ENCODE data around the gene WDR33.
"Not testable (repeated sequence)": the region's sequence is repeated elsewhere in the genome, so short reads cannot be mapped to it uniquely, and the experiment has no call there.

WDR33 gene

GRCh38 chr2:127768775-127769479 is 42.0 kb downstream of the WDR33 start:
- no peak for DNase-seq

- no peak for DNase-seq
Observed at GRCh38 chr2:127763776-127764175, 47.2 kb downstream of the WDR33 start.

GRCh38 chr2:127762846-127763245 is 48.1 kb downstream of the WDR33 start:
- DNase-seq = no peak

GRCh38 chr2:127762441-127762840 is 48.5 kb downstream of the WDR33 start:
- no peak for DNase-seq

- no peak for DNase-seq
Observed at GRCh38 chr2:127759931-127760330, 51.0 kb downstream of the WDR33 start.

- DNase-seq = no peak
Observed at GRCh38 chr2:127754186-127754585, 56.8 kb downstream of the WDR33 start.

- no peak for DNase-seq
Observed at GRCh38 chr2:127753374-127753773, 57.6 kb downstream of the WDR33 start.

- DNase-seq = not testable (repeated sequence)
Observed at GRCh38 chr2:127749537-127749936, 61.4 kb downstream of the WDR33 start.

- no peak for DNase-seq
Observed at GRCh38 chr2:127747621-127748020, 63.4 kb downstream of the WDR33 start.

GRCh38 chr2:127743477-127744026 is 67.4 kb downstream of the WDR33 start:
- DNase-seq = no peak

GRCh38 chr2:127740665-127741288 is 70.2 kb downstream of the WDR33 start:
- DNase-seq = no peak

- no peak for DNase-seq
Observed at GRCh38 chr2:127739800-127740199, 71.2 kb downstream of the WDR33 start.

- no peak for DNase-seq
Observed at GRCh38 chr2:127737892-127738291, 73.1 kb downstream of the WDR33 start.

- DNase-seq = peak; percentile 28
Observed at GRCh38 chr2:127735537-127736399, 75.2 kb downstream of the WDR33 start.

- DNase-seq = no peak
Observed at GRCh38 chr2:127735044-127735443, 75.9 kb downstream of the WDR33 start.

GRCh38 chr2:127733816-127734537 is 77.0 kb downstream of the WDR33 start:
- DNase-seq = no peak

GRCh38 chr2:127733113-127733815 is 77.7 kb downstream of the WDR33 start:
- no peak for DNase-seq

- DNase-seq = no peak
Observed at GRCh38 chr2:127726158-127726880, 84.7 kb downstream of the WDR33 start.

- DNase-seq = no peak
Observed at GRCh38 chr2:127722807-127723206, 88.2 kb downstream of the WDR33 start.

- no peak for DNase-seq
Observed at GRCh38 chr2:127721978-127722355, 89.0 kb downstream of the WDR33 start.

Measured in right kidney (tissue), 1 donor.